WTC11 (cell line): ENCODE results near the gene MYO5B. TPM values are rescaled to one million over a fixed set of nuclear protein-coding genes. Genes with fewer than 3 reads are reported as not detected.

Source experiments
- ATAC-seq: fragments of 200-7000 bp; cut with Tn5 transposase; 2 replicates; pipeline ENCODE4 v1.10.0; 2021; ENCODE audit warnings: mild to moderate bottlenecking, moderate library complexity
- CTCF ChIA-PET: fragments of 300-600 bp; sonication (Branson Sonifier 250); formaldehyde crosslinking; loops from one replicate; lab custom pipeline; 2021; ENCODE audit warnings: antibody characterized with exemption; lab: Charles Lee
- POLR2A ChIA-PET: fragments of 350-600 bp; sonication (Branson Sonifier 250); formaldehyde crosslinking; loops from one replicate; lab custom pipeline; 2021; ENCODE audit warnings: antibody characterized with exemption; lab: Charles Lee
- DNase-seq: peaks from one replicate; pipeline ENCODE4 v3.0.0; 2021; ENCODE audit warnings: low spot score
- H3K27ac Mint-ChIP-seq: 2 replicates; pipeline ENCODE4 v1.8.0; 2021; ENCODE audit warnings: mixed read lengths
- H3K27me3 Mint-ChIP-seq: 2 replicates; pipeline ENCODE4 v1.8.0; 2021; ENCODE audit warnings: low read depth, mild to moderate bottlenecking, moderate library complexity, mixed read lengths
- H3K36me3 Mint-ChIP-seq: 2 replicates; pipeline ENCODE4 v1.8.0; 2021; ENCODE audit warnings: mixed read lengths
- H3K4me1 Mint-ChIP-seq: 2 replicates; pipeline ENCODE4 v1.8.0; 2022; ENCODE audit warnings: mixed read lengths
- H3K4me3 Mint-ChIP-seq: 2 replicates; pipeline ENCODE4 v1.8.0; 2021; ENCODE audit warnings: mild to moderate bottlenecking, moderate library complexity, mixed read lengths
- H3K9me3 Mint-ChIP-seq: 2 replicates; pipeline ENCODE4 v1.8.0; 2021; ENCODE audit warnings: mixed read lengths
- ARID4B ChIP-seq: sonication (generic); formaldehyde crosslinking; IDR thresholded peaks from 2 replicates; pipeline ENCODE4 v1.8.0; 2023; ENCODE audit warnings: missing genetic modification reagents, mild to moderate bottlenecking, borderline replicate concordance
- E2F5 ChIP-seq: sonication (generic); formaldehyde crosslinking; IDR thresholded peaks from 2 replicates; pipeline ENCODE4 v1.8.1; 2022; ENCODE audit warnings: mild to moderate bottlenecking, moderate library complexity, missing genetic modification reagents
- ESRRA ChIP-seq: sonication (generic); formaldehyde crosslinking; IDR thresholded peaks from 2 replicates; pipeline ENCODE4 v1.8.1; 2022; ENCODE audit warnings: mild to moderate bottlenecking, missing genetic modification reagents, borderline replicate concordance
- ETV6 ChIP-seq: sonication (generic); formaldehyde crosslinking; IDR thresholded peaks from 2 replicates; pipeline ENCODE4 v1.8.1; 2022; ENCODE audit warnings: mild to moderate bottlenecking, missing genetic modification reagents
- FOXK1 ChIP-seq: sonication (generic); formaldehyde crosslinking; IDR thresholded peaks from 2 replicates; pipeline ENCODE4 v1.8.0; 2022; ENCODE audit warnings: mild to moderate bottlenecking, moderate library complexity, missing genetic modification reagents
- HMGA2 ChIP-seq: fragments of 250-450 bp; sonication (Bioruptor Pico); IDR thresholded peaks from 2 replicates; pipeline ENCODE4 v1.4.0; 2021; ENCODE audit warnings: mild to moderate bottlenecking, moderate library complexity
- NFYB ChIP-seq: sonication (generic); formaldehyde crosslinking; conservative IDR thresholded peaks from 2 replicates; pipeline ENCODE4 v1.8.0; 2022; ENCODE audit warnings: low read depth, missing genetic modification reagents
- NR1H2 ChIP-seq: sonication (generic); formaldehyde crosslinking; IDR thresholded peaks from 2 replicates; pipeline ENCODE4 v1.9.0; 2021; ENCODE audit warnings: mild to moderate bottlenecking, moderate library complexity, missing genetic modification reagents
- NR3C1 ChIP-seq: sonication (generic); formaldehyde crosslinking; conservative IDR thresholded peaks from 2 replicates; pipeline ENCODE4 v1.8.1; 2023; ENCODE audit warnings: low read depth, mild to moderate bottlenecking, missing genetic modification reagents
- PREB ChIP-seq: sonication (generic); formaldehyde crosslinking; IDR thresholded peaks from 2 replicates; pipeline ENCODE4 v1.8.1; 2022; ENCODE audit warnings: mild to moderate bottlenecking, missing genetic modification reagents, moderate library complexity, borderline replicate concordance
- RELA ChIP-seq: sonication (generic); formaldehyde crosslinking; IDR thresholded peaks from 2 replicates; pipeline ENCODE4 v1.8.1; 2022; ENCODE audit warnings: missing genetic modification reagents, mild to moderate bottlenecking, borderline replicate concordance
- RORB ChIP-seq: fragments of 250-450 bp; sonication (Bioruptor Pico); IDR thresholded peaks from 2 replicates; pipeline ENCODE4 v1.9.0; 2021; ENCODE audit warnings: mild to moderate bottlenecking
- ZBTB43 ChIP-seq: sonication (generic); formaldehyde crosslinking; IDR thresholded peaks from 2 replicates; pipeline ENCODE4 v1.8.1; 2023; ENCODE audit warnings: mild to moderate bottlenecking, missing genetic modification reagents
- ZNF232 ChIP-seq: sonication (generic); formaldehyde crosslinking; IDR thresholded peaks from 2 replicates; pipeline ENCODE4 v1.8.0; 2022; ENCODE audit warnings: mild to moderate bottlenecking, missing genetic modification reagents
- total RNA-seq: library from RNA; stranded (reverse); gene quantifications from 3 replicates; pipeline ENCODE4 v1.2.3, GENCODE V29; 2021
- TF ChIP-seq, protein P1 (sequence below): sonication (generic); formaldehyde crosslinking; IDR thresholded peaks from 2 replicates; pipeline ENCODE4 v1.8.1; 2023; ENCODE audit warnings: mild to moderate bottlenecking, missing genetic modification reagents, borderline replicate concordance
- TF ChIP-seq, protein P2 (sequence below): sonication (generic); formaldehyde crosslinking; IDR thresholded peaks from 2 replicates; pipeline ENCODE4 v1.8.0; 2022; ENCODE audit warnings: mild to moderate bottlenecking, missing genetic modification reagents
- TF ChIP-seq, protein P3 (sequence below): sonication (generic); formaldehyde crosslinking; IDR thresholded peaks from 2 replicates; pipeline ENCODE4 v1.8.1; 2023; ENCODE audit warnings: mild to moderate bottlenecking, missing genetic modification reagents, moderate library complexity

MYO5B gene
- total RNA-seq, 1 experiment from 2014 or later: 8.7 TPM

GRCh38 chr18:50169149-50169548 is 25.8 kb downstream of the MYO5B start:
- Mint-ChIP-seq H3K27me3 (no peaks in the 10 kb centered on the region), H3K27ac (no peak overlapping the region), H3K4me3 (no peak overlapping the region), H3K9me3 (no peaks in the 10 kb centered on the region), H3K36me3 (no peaks in the 10 kb centered on the region), H3K4me1 (peaks cover 3% of the 10 kb centered on the region)
- no peak for ATAC-seq
- POLR2A ChIA-PET: no interaction called here
- CTCF ChIA-PET: no interaction called here
- TF ChIP-seq, protein P1, sequence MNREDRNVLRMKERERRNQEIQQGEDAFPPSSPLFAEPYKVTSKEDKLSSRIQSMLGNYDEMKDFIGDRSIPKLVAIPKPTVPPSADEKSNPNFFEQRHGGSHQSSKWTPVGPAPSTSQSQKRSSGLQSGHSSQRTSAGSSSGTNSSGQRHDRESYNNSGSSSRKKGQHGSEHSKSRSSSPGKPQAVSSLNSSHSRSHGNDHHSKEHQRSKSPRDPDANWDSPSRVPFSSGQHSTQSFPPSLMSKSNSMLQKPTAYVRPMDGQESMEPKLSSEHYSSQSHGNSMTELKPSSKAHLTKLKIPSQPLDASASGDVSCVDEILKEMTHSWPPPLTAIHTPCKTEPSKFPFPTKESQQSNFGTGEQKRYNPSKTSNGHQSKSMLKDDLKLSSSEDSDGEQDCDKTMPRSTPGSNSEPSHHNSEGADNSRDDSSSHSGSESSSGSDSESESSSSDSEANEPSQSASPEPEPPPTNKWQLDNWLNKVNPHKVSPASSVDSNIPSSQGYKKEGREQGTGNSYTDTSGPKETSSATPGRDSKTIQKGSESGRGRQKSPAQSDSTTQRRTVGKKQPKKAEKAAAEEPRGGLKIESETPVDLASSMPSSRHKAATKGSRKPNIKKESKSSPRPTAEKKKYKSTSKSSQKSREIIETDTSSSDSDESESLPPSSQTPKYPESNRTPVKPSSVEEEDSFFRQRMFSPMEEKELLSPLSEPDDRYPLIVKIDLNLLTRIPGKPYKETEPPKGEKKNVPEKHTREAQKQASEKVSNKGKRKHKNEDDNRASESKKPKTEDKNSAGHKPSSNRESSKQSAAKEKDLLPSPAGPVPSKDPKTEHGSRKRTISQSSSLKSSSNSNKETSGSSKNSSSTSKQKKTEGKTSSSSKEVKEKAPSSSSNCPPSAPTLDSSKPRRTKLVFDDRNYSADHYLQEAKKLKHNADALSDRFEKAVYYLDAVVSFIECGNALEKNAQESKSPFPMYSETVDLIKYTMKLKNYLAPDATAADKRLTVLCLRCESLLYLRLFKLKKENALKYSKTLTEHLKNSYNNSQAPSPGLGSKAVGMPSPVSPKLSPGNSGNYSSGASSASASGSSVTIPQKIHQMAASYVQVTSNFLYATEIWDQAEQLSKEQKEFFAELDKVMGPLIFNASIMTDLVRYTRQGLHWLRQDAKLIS (CRISPR knock-in tag): no peak
- TF ChIP-seq ZNF232 (CRISPR knock-in tag) (no peak), ESRRA (CRISPR knock-in tag) (no peak), HMGA2 (CRISPR knock-in tag) (no peak), FOXK1 (CRISPR knock-in tag) (no peak), NR3C1 (CRISPR knock-in tag) (no peak), NFYB (CRISPR knock-in tag) (no peak), ETV6 (CRISPR knock-in tag) (no peak), RELA (CRISPR knock-in tag) (no peak), E2F5 (CRISPR knock-in tag) (no peak), RORB (CRISPR knock-in tag) (no peak), PREB (CRISPR knock-in tag) (no peak), NR1H2 (no peak), ARID4B (CRISPR knock-in tag) (no peak), ZBTB43 (CRISPR knock-in tag) (no peak)
- TF ChIP-seq, protein P2, sequence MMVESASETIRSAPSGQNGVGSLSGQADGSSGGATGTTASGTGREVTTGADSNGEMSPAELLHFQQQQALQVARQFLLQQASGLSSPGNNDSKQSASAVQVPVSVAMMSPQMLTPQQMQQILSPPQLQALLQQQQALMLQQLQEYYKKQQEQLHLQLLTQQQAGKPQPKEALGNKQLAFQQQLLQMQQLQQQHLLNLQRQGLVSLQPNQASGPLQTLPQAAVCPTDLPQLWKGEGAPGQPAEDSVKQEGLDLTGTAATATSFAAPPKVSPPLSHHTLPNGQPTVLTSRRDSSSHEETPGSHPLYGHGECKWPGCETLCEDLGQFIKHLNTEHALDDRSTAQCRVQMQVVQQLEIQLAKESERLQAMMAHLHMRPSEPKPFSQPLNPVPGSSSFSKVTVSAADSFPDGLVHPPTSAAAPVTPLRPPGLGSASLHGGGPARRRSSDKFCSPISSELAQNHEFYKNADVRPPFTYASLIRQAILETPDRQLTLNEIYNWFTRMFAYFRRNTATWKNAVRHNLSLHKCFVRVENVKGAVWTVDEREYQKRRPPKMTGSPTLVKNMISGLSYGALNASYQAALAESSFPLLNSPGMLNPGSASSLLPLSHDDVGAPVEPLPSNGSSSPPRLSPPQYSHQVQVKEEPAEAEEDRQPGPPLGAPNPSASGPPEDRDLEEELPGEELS (CRISPR knock-in tag): no peak
- TF ChIP-seq, protein P3, sequence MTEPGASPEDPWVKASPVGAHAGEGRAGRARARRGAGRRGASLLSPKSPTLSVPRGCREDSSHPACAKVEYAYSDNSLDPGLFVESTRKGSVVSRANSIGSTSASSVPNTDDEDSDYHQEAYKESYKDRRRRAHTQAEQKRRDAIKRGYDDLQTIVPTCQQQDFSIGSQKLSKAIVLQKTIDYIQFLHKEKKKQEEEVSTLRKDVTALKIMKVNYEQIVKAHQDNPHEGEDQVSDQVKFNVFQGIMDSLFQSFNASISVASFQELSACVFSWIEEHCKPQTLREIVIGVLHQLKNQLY (CRISPR knock-in tag): no peak
- no peak for DNase-seq
